GM19468 (cell line): ENCODE data around the gene MTHFSD.

ENCODE experiments used
- ATAC-seq: cut with Tn5 transposase; IDR thresholded peaks from one replicate; pipeline ENCODE4 v1.9.1; 2021; ENCODE audit warnings: mild to moderate bottlenecking, moderate library complexity, moderate number of reproducible peaks; ENCODE audit not compliant: unreplicated experiment; ENCODE audit errors: extremely low read depth

Gene MTHFSD

GRCh38 chr16:86572041-86572521 is 17.0 kb upstream of the MTHFSD start:
- ATAC-seq = no peak

DNA sequence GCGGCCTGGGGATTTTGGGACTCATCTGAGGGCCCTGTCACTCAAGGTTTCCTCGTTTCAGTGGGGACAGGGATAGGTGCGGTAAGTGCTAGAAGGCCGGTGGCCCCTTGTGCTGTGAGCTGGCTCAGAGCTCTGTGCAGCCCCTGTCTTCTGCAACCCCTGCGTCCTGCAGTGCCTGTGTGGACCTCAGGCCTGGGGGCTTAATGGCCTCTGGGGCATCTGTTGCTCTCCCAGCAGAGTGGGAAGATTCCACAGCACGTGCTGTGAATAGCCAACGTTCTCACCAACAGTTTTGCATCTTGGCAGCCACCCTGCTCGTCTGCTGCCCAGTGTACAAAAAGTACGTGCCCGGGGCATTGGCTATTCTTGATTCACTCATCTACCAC is 16.5 kb upstream of the MTHFSD start:
- ATAC-seq = no peak

GRCh38 chr16:86570558-86571529 is 15.8 kb upstream of the MTHFSD start:
- no peak for ATAC-seq

- no peak for ATAC-seq
Measured at GRCh38 chr16:86569701-86570447, 14.8 kb upstream of the MTHFSD start.

GRCh38 chr16:86568677-86569623 is 13.9 kb upstream of the MTHFSD start:
- ATAC-seq = no peak

DNA sequence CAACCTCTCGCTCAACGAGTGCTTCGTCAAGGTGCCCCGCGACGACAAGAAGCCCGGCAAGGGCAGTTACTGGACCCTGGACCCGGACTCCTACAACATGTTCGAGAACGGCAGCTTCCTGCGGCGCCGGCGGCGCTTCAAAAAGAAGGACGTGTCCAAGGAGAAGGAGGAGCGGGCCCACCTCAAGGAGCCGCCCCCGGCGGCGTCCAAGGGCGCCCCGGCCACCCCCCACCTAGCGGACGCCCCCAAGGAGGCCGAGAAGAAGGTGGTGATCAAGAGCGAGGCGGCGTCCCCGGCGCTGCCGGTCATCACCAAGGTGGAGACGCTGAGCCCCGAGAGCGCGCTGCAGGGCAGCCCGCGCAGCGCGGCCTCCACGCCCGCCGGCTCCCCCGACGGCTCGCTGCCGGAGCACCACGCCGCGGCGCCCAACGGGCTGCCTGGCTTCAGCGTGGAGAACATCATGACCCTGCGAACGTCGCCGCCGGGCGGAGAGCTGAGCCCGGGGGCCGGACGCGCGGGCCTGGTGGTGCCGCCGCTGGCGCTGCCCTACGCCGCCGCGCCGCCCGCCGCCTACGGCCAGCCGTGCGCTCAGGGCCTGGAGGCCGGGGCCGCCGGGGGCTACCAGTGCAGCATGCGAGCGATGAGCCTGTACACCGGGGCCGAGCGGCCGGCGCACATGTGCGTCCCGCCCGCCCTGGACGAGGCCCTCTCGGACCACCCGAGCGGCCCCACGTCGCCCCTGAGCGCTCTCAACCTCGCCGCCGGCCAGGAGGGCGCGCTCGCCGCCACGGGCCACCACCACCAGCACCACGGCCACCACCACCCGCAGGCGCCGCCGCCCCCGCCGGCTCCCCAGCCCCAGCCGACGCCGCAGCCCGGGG is 12.9 kb upstream of the MTHFSD start:
- no peak for ATAC-seq

GRCh38 chr16:86566966-86567700 is 12.1 kb upstream of the MTHFSD start:
- ATAC-seq = no peak

DNA sequence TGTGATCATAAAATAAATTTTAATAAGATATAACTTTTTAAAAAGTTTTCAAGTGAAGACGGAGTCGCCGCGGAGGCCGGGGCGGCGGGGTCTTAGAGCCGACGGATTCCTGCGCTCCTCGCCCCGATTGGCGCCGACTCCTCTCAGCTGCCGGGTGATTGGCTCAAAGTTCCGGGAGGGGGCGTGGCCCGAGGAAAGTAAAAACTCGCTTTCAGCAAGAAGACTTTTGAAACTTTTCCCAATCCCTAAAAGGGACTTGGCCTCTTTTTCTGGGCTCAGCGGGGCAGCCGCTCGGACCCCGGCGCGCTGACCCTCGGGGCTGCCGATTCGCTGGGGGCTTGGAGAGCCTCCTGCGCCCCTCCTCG is 11.5 kb upstream of the MTHFSD start, which contains the start of gene FOXC2:
TSS of gene FOXC2 (plus strand) at position 229 of the 365 bp plus-strand sequence. CDS start 507 bp downstream, outside the sequence.
- no peak for ATAC-seq

DNA sequence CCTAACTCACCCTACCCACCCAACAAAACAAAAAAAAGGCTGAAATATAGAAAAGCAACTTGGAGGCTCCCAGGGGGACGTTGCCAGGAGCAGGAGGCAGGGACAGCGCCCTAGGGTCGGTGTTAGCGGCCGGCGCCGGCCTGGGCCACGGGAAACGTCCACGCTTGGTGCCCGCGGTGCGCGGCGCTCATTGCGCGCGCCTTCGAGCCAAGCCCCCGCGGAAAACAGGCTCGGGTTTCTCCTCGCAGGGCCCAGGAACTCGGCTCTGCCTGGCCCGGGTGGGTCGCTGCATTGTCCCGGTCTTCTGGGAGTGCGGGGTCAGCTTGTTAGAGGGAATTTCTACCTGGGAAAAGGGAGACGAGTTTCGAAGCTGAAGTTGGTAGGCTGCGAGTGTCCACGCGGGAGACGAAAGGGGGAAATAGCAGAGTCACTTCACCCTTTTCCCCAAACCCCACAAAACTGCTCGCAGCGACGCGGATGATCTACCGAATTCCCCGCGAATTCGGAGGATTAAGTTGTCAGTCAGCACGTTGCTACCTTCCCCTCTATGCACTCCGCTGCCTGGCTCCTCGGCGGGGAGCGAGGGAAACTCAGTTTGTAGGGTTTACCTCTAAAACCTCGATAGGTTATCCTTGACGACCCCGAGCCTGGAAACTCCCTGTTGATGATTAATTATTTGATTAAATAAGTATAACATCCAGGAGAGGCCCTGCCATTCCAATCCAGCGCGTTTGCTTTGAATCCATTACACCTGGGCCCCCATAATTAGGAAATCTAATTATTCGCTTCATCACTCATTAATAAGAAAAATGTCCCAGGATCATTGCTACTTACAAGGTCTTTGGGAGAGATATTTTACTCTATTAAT is 10.8 kb upstream of the MTHFSD start:
- ATAC-seq = no peak

DNA sequence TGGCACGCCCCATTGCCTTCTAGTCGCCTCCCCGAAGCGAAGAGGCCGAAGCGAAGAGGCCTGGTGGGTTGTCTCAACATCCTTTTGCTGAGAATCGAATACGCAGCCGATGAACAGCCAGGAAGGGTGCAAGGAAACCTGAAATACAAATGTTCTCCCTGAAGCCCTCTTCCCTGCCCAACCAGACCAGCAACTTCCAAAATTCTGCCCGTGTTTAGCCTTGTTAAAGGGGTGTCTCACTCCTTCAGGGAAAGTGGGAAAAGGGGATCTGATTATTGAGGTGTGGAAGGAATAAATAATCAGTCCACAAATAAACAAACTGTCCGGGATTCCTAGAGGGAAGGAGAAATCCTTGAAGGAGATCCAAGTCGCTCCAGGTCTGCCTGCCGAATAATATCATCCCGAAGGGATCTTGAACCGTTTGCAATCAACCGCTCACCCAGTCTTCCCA is 10.2 kb upstream of the MTHFSD start:
- ATAC-seq = no peak

DNA sequence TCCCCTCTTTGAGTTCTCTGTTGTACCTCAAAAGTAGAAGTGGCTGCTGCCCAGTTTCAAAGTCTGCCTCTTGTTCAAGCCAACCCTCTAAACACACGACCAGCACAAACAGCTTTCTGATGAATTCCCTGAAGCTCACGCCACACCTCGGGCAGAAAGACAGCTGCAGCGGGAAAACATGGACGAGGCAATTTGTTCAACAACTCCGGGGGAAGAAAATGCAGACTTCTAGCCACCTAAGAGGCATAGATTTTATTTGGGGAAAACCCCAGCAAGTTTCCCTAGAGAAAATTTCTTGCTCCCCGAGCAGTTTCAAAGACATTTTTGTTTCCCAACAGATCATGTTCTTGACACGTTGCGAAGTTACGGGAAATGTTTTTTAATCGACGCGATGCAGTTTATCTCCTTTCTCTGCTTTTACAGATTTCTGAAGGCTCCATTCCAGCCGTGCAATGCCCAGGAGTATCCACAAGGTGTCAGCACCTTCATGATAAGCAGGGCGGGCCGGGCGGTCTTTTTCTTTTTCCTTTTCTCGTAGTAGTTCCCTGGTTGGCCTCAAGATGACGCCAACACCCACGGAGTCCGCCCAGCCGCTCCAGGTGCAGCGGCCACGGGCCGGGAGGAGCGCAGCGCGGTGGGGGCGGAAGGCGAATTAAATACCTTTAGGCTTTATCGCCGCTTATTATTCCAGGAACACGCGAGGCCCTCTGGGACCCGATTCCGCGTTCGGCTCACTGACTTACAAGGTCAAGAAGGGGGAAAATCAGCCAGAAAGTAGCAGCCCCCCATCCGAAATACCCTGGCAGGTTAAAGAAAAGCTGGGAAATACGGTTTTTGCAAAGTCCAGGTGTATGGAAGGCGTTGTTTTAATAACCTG is 8.7 kb upstream of the MTHFSD start:
- ATAC-seq = peak; percentile 68

GRCh38 chr16:86562356-86562755 is 7.3 kb upstream of the MTHFSD start:
- ATAC-seq = no peak

DNA sequence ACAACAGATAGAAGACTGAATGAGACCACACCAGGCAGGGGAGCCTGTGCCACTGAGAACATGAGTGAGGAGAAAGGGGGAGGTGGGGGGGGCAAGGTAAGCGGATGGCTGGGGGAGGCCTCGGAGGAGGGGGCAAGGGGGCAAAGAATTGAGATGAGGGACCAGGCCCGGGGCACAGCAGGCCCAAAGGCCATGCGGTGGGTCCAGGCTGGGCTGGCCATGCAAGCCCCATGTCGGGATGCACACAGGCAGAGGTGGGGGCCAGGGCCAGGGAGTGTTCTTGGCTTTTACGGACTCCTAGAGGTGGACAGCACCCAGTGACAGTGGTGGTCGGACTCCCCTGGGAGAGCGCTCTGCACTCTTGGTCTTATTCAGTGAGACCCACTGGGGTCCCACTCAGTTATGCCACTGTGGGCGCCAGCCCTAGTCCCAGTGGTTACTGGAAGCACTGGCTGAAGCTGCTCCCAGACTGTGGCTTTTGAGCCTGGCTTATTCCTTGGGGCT is 4.8 kb upstream of the MTHFSD start:
- no peak for ATAC-seq

- ATAC-seq = no peak
Measured at GRCh38 chr16:86558355-86559193, 3.5 kb upstream of the MTHFSD start.

DNA sequence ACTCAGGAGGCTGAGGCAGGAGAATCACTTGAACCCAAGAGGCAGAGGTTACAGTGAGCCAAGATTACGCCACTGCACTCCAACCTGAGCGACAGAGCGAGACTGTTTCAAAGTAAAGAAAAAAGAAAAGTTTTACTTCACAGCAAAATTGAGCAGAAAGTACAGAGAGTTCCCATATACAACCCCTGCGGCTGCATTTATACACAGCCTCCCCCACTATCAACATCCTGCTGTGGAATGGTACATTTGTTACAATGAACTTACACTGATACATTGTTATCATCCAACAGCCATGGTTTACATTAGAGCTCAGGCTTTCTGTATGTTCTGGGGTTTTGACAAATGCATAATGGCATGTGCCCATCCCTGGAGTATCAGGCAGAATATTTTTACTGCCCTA is 2.6 kb upstream of the MTHFSD start:
- no peak for ATAC-seq
